Coronary artery (tissue), 2 donors: Measurements from ENCODE around the gene TMEM132D.

Experiments used
- DNase-seq: peaks from one replicate; pipeline ENCODE4 v3.0.0-alpha.2; 2017; ENCODE audit warnings: low spot score
- H3K27ac ChIP-seq, 2 donors: fragments of 200-600 bp; sonication (generic); one replicate each; pipeline ENCODE4 v1.5.1; 2016 to 2019
- H3K4me3 ChIP-seq: fragments of 200-600 bp; sonication (generic); 2 replicates; pipeline ENCODE4 v1.5.1; 2016; ENCODE audit warnings: mild to moderate bottlenecking, moderate library complexity
- CTCF ChIP-seq: fragments of 200-600 bp; sonication (generic); IDR thresholded peaks from one replicate; pipeline ENCODE4 v1.5.1; 2019; ENCODE audit warnings: antibody characterized with exemption

Gene TMEM132D

DNA sequence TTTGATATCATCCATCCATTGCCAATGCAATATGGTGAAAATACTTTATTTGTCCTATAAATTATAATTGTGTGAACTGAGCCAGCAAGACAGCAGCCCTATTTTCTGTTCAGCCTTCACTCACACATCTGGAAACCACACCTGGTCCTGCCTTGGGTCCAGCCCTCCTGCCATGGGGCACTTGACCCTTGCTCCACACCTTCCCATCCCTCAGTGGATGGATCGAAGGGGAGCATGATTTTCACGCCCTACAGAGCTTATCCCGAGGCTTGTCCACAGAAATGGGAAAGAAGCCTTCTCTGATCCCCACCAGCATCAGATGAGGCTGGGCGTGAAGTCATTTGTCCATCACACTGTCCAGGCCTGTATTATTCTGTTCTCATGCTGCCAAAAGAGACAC is 10.1 kb downstream of the TMEM132D start:
- no peak for DNase-seq
- no peak for TF ChIP-seq CTCF
- Histone ChIP-seq H3K4me3 (no peak overlapping the region), H3K27ac (no peak overlapping the region)

DNA sequence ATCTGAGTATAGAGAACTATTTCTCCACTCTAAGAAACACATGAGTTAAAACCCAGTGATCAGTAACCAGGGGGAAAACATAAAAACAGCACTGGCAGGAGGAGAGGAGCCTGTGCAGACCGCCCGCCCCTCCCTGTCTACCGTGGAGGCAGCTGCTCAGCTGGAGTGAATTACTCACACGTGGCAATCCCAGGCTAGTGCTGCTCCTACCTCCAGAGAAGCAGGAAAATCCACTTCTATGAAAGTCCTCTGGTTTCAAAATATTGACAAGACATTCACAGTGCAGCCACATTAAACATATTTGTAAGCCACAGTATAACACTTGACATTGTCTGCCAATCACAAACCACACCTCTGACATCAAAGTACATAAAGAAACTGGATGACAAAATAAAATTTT is 16.7 kb downstream of the TMEM132D start:
- Histone ChIP-seq H3K27ac (no peak overlapping the region), H3K4me3 (no peak overlapping the region)
- DNase-seq, result no peak
- TF ChIP-seq CTCF, result no peak

DNA sequence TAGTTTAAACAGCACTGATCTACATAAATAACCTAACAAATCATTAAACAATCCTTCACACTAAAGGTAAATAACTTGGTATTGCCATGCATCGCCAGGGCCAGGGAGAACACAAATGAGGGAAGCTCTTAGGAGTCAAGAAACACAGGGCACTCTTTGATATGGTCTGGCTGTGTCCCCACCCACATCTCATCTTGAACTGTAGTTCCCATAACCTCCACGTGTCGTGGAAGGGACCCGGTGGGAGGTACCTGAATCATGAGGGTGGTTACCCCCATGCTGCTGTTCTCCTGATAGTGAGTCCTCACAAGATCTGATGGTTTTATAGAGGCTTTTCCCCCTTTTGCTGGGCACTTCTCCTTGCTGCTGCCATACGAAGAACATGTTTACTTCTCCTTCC is 17.3 kb downstream of the TMEM132D start:
- no peak for TF ChIP-seq CTCF
- Histone ChIP-seq H3K27ac (no peak overlapping the region), H3K4me3 (no peak overlapping the region)
- DNase-seq, result no peak

DNA sequence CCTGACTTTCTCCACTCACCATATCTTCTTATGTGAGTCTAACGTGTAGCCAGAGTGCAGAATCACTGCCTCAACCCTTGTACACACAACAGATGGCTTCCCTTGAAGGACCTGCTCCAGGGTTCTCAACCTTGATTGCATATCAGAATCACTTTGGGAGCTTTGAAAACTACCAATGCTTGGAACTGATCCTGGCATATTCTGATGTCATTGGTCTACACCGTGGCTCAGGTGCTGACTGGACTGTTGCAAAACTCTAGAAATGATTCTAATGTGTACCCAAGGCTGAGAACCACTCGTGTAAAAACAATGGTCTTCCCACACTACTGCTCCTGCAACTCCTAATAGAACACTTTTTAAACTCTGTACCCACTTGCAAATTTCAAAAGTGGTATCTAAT is 18.5 kb downstream of the TMEM132D start:
- DNase-seq, result no peak
- TF ChIP-seq CTCF, result no peak
- no peak overlapping the region for H3K27ac ChIP-seq
- no peak overlapping the region for H3K4me3 ChIP-seq

- DNase-seq, result no peak
- Histone ChIP-seq H3K4me3 (no peak overlapping the region), H3K27ac (no peak overlapping the region)
- TF ChIP-seq CTCF, result no peak
Observed at GRCh38 chr12:129877411-129877810, 26.4 kb downstream of the TMEM132D start.

DNA sequence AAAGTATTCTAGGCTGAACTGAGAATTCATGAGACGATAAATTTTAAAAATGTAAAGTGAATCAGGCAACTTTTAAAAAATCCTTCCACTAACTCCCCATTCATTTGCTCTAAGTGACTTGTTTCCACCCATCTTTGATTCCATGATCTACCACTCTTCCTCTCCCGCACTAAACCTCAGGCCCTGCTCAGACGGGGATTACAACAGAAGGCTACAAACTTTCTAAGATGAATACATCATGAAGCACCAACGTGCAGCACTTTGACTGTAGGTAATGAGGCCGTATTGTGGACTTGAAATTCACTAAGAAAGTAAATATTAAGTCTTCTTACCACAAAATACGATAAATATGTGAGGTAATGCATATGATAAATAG is 30.0 kb downstream of the TMEM132D start:
- H3K4me3 ChIP-seq, result no peak overlapping the region
- DNase-seq, result no peak
- TF ChIP-seq CTCF, result no peak
- H3K27ac ChIP-seq, result no peak overlapping the region

- no peak for TF ChIP-seq CTCF
- DNase-seq, result no peak
- Histone ChIP-seq H3K27ac (no peak overlapping the region), H3K4me3 (no peak overlapping the region)
Observed at GRCh38 chr12:129873111-129873832, 30.6 kb downstream of the TMEM132D start.
